ENCODE results near the gene AFF3.

AFF3 gene

DNA sequence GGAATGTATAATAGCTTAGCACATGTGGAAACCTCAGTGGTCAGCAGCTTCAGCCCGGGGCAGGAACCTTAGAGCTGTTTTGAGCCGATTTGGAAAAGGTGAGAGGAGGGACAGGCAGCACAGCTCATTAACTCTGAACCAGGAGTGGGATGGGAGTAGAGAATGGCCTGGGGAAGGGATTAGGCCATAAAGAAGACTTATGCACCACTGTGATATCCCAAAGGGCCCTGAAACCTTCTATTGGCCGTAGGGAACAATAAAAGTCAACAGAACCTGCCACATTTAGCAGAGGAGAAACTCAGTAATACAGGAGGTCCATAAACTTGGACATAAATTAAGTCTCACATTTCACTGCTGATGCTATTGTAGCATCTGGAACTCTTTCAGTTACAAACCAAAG lies 528.4 kb downstream of the AFF3 start:
- TF ChIP-seq, protein P1, sequence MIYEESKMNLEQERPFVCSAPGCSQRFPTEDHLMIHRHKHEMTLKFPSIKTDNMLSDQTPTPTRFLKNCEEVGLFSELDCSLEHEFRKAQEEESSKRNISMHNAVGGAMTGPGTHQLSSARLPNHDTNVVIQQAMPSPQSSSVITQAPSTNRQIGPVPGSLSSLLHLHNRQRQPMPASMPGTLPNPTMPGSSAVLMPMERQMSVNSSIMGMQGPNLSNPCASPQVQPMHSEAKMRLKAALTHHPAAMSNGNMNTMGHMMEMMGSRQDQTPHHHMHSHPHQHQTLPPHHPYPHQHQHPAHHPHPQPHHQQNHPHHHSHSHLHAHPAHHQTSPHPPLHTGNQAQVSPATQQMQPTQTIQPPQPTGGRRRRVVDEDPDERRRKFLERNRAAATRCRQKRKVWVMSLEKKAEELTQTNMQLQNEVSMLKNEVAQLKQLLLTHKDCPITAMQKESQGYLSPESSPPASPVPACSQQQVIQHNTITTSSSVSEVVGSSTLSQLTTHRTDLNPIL (CRISPR knock-in tag; IDR thresholded peaks at IDR 0.05; ENCODE audit: low read depth) = no peak
- TF ChIP-seq ZNF70 (CRISPR knock-in tag; IDR thresholded peaks at IDR 0.05) (no peak), POU6F1 (CRISPR knock-in tag; IDR thresholded peaks at IDR 0.05; ENCODE audit: borderline replicate concordance, low read depth) (no peak), ZNF565 (CRISPR knock-in tag; conservative IDR thresholded peaks at IDR 0.05; ENCODE audit: low read depth) (no peak), ZFP3 (CRISPR knock-in tag; IDR thresholded peaks at IDR 0.05) (no peak), PATZ1 (CRISPR knock-in tag; IDR thresholded peaks at IDR 0.05; ENCODE audit: borderline replicate concordance) (no peak), RARB (CRISPR knock-in tag; IDR thresholded peaks at IDR 0.05) (no peak), OSR1 (CRISPR knock-in tag; IDR thresholded peaks at IDR 0.05) (no peak), GLIS3 (CRISPR knock-in tag; IDR thresholded peaks at IDR 0.05) (no peak), SNAI2 (CRISPR knock-in tag; IDR thresholded peaks at IDR 0.05) (no peak), ZC3H10 (CRISPR knock-in tag; IDR thresholded peaks at IDR 0.05) (no peak), TOX (CRISPR knock-in tag; IDR thresholded peaks at IDR 0.05; ENCODE audit: borderline replicate concordance) (no peak), ISL1 (CRISPR knock-in tag; IDR thresholded peaks at IDR 0.05) (no peak), ZNF8 (CRISPR knock-in tag; IDR thresholded peaks at IDR 0.05) (no peak), BACH2 (CRISPR knock-in tag; IDR thresholded peaks at IDR 0.05; ENCODE audit: borderline replicate concordance) (no peak), PPARA (CRISPR knock-in tag; IDR thresholded peaks at IDR 0.05; ENCODE audit: borderline replicate concordance) (no peak), ESRRG (CRISPR knock-in tag; IDR thresholded peaks at IDR 0.05) (no peak), CSDC2 (CRISPR knock-in tag; IDR thresholded peaks at IDR 0.05) (no peak)
- TF ChIP-seq, protein P2, sequence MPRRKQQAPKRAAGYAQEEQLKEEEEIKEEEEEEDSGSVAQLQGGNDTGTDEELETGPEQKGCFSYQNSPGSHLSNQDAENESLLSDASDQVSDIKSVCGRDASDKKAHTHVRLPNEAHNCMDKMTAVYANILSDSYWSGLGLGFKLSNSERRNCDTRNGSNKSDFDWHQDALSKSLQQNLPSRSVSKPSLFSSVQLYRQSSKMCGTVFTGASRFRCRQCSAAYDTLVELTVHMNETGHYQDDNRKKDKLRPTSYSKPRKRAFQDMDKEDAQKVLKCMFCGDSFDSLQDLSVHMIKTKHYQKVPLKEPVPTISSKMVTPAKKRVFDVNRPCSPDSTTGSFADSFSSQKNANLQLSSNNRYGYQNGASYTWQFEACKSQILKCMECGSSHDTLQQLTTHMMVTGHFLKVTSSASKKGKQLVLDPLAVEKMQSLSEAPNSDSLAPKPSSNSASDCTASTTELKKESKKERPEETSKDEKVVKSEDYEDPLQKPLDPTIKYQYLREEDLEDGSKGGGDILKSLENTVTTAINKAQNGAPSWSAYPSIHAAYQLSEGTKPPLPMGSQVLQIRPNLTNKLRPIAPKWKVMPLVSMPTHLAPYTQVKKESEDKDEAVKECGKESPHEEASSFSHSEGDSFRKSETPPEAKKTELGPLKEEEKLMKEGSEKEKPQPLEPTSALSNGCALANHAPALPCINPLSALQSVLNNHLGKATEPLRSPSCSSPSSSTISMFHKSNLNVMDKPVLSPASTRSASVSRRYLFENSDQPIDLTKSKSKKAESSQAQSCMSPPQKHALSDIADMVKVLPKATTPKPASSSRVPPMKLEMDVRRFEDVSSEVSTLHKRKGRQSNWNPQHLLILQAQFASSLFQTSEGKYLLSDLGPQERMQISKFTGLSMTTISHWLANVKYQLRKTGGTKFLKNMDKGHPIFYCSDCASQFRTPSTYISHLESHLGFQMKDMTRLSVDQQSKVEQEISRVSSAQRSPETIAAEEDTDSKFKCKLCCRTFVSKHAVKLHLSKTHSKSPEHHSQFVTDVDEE (CRISPR knock-in tag; IDR thresholded peaks at IDR 0.05) = no peak
- no peak for ATAC-seq

GRCh38 chr2:99611786-99612185 lies 530.6 kb downstream of the AFF3 start:
- TF ChIP-seq ARNTL (CRISPR knock-in tag; IDR thresholded peaks at IDR 0.05; ENCODE audit: borderline replicate concordance, low read depth) (no peak), ZC3H10 (CRISPR knock-in tag; IDR thresholded peaks at IDR 0.05) (no peak), ZFP3 (CRISPR knock-in tag; IDR thresholded peaks at IDR 0.05) (no peak), PPARA (CRISPR knock-in tag; IDR thresholded peaks at IDR 0.05; ENCODE audit: borderline replicate concordance) (no peak), ZNF8 (CRISPR knock-in tag; IDR thresholded peaks at IDR 0.05) (no peak), TCF4 (CRISPR knock-in tag; IDR thresholded peaks at IDR 0.05; ENCODE audit: borderline replicate concordance) (no peak), GLIS3 (CRISPR knock-in tag; IDR thresholded peaks at IDR 0.05) (no peak), CSDC2 (CRISPR knock-in tag; IDR thresholded peaks at IDR 0.05) (no peak), OSR1 (CRISPR knock-in tag; IDR thresholded peaks at IDR 0.05) (no peak), SNAI2 (CRISPR knock-in tag; IDR thresholded peaks at IDR 0.05) (no peak)
- no peak for ATAC-seq

DNA sequence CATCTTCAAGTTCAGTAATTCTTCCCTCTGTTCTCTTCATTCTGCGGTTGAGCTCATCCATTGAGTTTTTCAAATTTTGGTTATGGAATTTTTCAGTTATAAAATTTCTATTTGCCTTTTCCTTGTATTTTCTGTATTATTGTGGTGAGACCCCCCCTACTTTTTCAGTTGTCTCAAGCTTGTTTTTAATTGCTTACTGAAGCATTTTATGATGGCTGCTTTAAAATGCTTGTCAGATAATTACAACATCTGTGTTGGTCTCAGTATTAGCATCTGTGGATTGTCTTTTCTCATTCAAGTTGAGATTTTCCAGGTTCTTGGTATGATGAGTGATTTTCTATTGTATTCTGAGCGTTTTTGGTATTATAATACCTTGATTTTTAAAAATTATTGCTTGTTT lies 531.4 kb downstream of the AFF3 start:
- ATAC-seq = no peak
- TF ChIP-seq, protein P3, sequence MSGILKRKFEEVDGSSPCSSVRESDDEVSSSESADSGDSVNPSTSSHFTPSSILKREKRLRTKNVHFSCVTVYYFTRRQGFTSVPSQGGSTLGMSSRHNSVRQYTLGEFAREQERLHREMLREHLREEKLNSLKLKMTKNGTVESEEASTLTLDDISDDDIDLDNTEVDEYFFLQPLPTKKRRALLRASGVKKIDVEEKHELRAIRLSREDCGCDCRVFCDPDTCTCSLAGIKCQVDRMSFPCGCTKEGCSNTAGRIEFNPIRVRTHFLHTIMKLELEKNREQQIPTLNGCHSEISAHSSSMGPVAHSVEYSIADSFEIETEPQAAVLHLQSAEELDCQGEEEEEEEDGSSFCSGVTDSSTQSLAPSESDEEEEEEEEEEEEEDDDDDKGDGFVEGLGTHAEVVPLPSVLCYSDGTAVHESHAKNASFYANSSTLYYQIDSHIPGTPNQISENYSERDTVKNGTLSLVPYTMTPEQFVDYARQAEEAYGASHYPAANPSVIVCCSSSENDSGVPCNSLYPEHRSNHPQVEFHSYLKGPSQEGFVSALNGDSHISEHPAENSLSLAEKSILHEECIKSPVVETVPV (CRISPR knock-in tag; IDR thresholded peaks at IDR 0.05) = no peak
- TF ChIP-seq ARNTL (CRISPR knock-in tag; IDR thresholded peaks at IDR 0.05; ENCODE audit: borderline replicate concordance, low read depth) = no peak
- TF ChIP-seq GLIS3 (CRISPR knock-in tag; IDR thresholded peaks at IDR 0.05) = no peak
- TF ChIP-seq, protein P1 (CRISPR knock-in tag; IDR thresholded peaks at IDR 0.05; ENCODE audit: low read depth) = no peak
- no peak for TF ChIP-seq ZFP3 (CRISPR knock-in tag; IDR thresholded peaks at IDR 0.05)

All from SK-N-SH treated with all-trans-retinoic acid at 6 μM for 48 hours (cell line).